GM19328 (cell line): ENCODE data around the gene SEPHS1.
"Not testable (repeated sequence)": the region's sequence is repeated elsewhere in the genome, so short reads cannot be mapped to it uniquely, and the experiment has no call there.

Experiments used
- ATAC-seq: cut with Tn5 transposase; IDR thresholded peaks from one replicate; pipeline ENCODE4 v1.9.1; 2021; ENCODE audit warnings: mild to moderate bottlenecking, moderate library complexity; ENCODE audit not compliant: unreplicated experiment

The SEPHS1 gene

DNA sequence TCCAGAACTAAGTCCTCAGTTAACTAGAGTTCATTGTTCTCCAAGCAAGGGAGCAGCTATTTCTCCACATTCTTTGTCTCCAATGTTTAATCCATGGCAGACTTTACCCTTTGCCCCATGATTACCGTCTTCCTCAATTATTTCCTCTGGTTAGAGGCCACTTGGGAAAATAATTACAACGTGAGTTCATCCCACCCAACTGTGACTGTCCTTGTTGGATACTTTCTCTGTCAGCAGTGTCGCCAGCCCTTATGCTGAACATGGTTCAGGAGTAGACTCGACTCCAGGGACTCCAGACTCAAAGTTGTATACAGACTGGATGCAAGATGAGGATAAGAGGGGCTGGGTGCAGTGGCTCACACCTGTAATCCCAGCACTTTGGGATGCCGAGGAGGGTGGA, 17.1 kb upstream of the SEPHS1 start:
- no peak for ATAC-seq

DNA sequence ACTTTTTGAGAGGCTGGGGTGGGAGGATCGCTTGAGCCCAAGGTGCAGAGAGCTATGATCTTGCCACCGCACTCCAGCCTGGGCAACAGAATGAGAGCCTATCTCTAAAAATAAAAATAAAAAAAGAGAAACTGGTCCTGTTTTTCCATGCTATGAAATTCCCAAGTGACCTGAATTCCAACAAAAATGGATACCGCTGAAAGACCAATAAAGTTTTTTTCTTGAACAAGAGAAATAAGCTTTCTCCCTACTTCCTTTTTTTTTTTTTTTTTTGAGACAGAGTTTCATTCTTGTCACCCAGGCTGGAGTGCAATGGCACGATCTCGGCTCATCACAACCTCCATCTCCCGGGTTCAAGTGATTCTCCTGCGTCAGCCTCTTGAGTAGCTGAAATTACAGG, 12.5 kb upstream of the SEPHS1 start:
- no peak for ATAC-seq

DNA sequence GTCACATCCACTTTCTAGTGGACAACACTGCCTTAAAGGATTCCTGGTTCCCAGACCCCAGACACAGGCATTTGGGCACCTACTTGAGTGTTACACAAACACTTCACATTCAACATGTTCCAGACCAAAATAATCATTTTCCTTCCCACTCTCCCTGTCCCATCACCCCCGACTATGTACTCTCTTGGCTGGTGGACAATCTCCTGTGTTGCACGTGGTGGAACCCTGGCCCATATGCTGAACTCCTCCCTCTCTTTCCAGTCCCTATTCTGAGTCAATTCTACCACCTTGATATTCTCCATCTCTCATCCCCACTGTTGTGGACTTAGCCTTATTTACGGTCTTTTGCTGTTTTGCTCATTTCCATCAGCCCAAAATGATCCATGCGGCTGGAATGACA, 8.3 kb upstream of the SEPHS1 start:
- ATAC-seq, result no peak

DNA sequence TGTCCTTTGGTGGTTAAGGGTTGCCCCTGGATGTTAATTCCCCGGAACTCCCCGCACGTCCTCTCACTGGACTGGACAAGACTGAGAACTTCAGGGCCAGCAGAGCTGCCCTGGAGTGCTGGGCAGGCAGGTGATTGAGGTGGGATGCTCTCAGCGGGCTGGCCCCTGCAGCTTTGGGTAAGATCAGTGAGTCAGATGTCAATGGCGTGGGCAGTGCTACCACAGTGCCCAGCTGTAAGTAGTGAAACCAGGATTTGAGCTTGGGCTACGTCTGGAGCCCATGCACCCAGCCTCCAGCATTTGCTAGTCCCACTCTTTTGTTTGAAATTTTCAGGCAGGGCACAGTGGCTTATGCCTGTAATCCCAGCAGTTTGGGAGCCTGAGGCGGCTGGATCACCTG, 6.7 kb upstream of the SEPHS1 start:
- ATAC-seq, result no peak

DNA sequence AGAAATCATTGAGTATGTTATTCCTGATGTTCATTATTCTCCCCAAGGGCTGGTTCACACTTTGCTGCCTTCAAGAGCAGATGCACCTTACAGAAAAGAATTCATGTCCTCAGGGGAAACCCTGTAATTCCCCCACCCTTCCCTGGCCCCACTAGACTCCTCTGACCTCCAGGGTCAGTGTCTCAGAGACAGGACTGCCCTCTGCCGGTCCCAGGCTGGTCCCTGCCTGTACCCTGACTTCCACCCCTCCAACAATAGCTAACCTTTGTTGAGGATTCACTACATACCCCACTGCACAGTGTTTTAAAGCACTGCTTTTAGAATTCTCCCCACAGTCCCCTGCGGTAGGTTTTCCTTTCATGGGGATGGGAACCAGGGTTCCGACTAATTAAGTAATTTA, 4.4 kb upstream of the SEPHS1 start:
- ATAC-seq, result no peak

DNA sequence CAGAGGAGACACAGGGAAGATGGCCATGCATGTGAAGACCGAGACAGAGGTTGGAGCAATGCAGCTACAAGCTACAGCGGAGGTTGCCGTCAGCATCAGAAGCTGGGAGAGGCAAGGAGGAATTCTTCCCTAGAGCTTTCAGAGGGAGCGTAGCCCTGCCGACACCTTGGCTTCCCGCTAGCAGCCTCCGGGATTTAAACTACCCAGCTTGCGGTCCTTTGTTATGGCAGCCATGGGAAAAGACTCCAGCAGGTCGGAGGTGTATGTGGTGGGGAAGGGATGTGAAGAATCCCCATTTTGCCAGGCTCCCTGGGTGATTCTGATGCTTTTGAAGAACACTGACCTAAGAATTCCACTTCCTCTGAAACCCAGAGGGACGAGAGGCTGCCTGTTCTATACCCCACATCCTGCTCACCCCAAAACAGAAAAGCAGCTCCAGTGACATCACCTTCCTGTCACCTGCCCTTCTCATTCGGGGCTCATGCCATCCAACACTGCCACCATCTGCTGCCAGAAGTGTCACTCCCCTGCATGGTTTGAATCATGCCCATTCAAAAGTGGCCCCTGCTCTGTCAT, 3.3 kb upstream of the SEPHS1 start:
- ATAC-seq, result no peak

DNA sequence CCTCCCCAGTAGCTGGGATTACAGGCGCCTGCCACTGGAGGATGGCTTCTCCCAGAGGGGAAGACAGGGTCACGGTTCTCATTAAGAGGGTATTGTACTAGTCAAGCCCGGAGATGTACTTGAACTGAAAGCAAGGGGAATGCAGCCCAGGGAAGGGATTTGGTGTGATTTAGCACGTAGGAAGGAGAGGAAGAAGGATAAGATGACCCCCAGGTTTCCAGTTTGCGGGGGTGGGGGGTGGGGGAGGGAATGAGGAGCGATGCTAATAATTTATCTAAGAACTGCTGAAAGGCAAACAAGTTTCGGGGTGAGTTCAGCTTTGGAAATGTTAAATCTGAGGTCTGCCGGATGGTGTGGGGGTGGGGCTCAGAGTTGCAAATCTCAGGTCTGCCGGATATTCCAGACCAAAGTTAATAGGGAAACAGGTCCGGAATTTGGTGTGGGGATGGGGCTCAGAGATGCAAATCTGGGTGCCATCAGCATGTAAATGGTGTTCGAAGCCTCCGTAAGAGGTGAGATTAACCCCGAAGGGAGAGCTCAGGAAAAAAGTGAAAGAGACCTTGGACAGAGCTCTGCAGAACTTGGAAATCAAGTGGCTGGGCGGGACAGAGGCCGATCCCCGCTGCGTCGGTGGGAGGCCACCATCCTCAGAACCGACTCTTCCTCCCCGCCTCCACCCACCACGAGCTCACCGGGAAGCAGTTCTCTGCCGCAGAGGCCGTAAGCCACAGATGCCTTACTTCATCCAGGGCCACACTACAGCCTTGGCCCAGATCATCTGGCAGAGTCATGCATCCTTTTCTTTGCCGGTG, 1.6 kb upstream of the SEPHS1 start:
- no peak for ATAC-seq

DNA sequence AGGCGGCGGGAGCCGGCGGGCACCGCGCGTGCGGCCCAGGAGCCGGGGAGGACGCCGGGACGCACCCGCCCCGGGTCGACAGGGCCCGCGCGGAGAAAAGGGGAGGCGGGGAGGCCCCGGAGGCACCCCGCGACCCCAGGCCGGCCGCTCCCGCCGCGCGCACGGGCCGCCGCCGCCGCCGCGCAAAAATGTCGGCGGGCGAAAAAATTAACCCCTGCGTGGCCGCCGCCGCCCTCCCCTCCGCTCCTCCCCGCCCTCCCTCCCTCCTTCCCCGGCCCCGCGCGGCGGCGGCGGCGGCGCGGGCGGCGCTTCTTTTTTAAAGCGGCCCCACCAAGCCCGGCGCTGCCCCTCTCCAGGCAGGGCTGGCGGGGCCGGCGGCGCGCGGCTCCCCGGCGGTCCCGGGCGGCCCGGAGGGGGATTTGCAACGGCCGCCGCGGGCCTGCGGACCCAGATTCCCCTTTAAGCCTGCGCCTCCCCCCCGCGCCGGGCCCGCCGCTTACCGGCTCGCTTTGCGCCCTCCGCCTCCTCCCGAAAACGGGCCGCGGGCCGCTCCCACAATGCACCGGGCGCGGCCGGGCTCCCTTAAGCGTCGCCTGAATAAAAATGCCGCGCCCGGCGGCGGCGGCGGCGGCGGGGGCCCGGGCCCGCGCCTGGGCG, 465 bp downstream of the SEPHS1 start:
- ATAC-seq, result peak; percentile 57

DNA sequence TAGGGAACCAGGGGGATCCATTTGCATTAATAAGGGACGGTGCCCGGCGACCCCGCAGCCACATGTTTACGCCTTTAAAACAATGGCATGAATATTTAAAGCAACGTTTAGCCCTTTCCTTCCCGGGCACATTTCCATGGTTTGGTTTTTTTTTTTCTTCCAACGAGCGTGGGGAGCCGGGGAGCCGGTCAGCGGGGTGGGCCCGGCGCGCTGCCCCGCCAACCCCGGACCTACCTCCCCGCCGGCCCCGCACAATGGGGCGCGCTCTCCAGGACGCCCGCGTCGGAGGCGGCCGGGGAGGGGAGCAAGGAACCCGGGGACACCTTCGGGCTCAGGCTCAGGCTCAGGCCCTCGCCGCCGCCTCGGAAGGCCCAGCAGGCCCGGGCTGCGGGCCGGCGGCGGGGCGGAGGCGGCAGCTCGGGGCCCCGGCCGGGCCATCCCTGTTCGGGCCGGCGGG, 1.0 kb downstream of the SEPHS1 start:
- ATAC-seq, result peak; percentile 30

DNA sequence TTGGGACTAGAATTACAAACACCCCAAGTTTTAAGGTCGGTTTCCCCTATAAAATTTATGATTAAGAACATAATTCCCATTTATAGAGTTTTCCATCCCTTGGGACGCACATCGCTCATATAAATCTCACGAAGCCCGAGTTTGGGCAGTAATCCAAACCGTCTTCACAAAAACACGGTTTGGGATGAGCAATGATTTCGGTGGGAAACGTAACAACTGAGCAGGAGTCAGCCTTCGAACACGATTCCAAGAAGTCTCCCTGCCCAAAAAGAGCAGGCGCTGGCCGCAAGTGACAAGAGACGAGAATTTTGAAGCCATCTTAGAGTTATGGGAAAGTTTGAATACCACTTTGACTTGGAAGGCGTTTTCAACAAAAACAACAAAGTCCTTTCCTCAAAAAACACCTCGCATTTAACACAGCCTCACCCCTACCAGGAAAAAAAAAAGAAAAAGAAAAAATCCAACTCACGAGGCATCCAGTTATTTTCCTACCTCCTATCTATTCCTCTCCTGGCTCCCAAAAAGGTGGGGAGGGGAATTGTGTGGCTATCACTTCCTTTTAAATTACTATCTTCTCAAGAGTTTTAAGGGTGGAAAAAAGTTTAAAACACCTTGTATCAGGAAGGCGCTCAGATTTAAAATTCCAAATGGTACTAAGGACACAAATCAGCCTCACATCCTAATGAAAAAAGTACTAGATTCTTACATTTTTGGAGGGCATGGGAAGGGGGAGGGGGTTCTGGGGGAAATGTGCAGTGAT, 1.6 kb downstream of the SEPHS1 start:
- ATAC-seq, result no peak

DNA sequence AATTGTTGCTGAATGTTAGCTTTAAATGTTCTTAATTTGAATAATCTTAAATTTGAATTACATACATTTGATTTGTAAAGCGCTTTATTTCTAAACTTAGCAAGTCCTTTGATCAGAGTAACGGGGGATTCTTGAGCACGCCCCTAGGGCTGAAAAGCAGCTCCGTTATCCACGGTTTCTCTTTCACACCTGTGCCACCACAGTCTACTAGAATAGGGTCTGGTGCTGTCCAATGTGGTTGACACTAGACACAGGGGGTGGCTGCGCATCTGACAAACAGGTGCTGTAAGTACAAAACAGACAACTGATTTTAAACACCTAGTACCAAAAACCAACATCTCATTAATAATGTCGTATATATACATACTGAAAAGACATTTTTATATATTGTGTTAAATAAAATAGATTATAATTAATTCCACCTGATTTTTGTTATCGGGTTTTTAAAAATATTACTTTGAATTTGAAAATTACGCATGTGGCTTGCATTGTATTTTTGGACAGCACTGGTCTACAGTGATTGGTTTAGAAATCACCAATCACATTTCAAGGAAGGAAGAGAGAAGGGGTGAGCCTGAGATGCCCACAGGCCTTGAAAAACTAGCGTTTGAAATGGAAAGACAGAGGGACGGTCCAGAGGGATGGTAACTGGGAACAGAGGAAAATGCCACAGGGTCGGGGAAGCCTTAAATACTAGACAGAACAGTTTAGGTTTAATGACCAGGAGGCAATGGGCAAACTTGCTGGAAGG, 7.3 kb downstream of the SEPHS1 start:
- ATAC-seq, result peak; percentile 89

DNA sequence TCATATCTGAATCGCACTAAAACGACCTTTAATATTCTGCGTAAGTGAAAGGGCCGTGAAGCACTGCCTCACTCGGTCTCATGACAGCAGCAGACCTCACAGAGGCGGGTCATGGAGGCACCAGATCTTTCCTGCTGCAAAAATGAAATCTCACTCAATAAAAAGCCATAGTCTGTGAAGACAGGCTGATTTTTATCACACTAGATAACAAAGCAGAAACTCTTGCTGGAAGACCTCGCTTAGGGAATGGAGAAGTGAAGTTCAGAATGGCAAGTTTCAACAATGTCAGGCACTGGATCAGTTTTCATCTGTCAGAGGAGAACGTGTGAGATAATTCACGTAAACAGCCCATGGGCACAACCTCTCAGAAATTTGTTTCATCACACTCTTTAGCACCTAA, 8.0 kb downstream of the SEPHS1 start:
- ATAC-seq, result no peak

DNA sequence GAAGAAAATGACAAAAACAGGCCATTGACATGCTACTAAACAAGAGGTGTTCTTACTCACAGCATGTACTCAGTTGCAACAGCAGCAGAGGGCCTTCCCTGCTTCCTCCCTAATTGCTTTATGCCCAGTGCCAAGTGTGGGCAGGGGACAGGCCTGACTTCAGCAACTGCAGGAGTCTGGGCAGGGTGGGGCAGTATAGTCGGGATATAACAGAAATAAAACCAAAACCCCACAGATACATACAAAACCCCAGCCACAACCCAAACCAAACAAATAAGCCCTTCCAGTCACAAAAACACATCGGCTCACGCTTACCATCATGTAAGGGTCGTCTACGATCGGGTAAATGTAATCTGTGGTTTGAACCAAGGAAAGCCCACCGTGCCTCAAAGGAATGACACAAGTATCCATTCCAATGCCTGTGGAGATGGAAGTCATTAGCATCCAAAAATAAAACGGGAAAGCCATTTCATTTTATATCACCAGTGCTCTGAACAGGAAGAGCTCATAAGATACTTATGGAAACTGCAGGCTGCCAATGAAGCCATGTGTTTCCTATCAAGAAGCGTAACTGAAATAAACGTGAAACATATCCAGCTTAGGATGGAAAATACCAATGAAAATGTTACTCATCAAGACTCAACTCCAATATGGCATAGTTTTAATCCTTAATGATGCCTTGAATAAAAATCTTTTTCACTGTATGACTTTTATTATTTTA, 9.5 kb downstream of the SEPHS1 start:
- ATAC-seq, result no peak

DNA sequence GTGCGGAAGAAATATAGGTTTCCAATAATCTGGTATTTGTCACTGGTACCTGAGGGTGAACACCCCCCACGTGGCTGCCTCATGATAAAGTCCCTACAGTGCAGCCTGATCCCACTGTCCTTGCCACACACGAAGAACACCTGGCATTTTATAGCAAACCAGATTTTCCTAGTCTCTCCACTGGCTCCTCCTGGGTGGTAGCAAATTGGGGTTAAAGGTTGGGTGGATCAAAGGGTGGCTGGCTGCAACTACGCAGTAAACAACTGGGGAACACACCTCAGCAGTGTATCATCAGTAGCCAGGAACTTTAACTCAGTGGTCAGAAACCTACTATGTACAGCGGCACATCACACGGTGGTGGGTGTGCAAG, 10.3 kb downstream of the SEPHS1 start:
- no peak for ATAC-seq

DNA sequence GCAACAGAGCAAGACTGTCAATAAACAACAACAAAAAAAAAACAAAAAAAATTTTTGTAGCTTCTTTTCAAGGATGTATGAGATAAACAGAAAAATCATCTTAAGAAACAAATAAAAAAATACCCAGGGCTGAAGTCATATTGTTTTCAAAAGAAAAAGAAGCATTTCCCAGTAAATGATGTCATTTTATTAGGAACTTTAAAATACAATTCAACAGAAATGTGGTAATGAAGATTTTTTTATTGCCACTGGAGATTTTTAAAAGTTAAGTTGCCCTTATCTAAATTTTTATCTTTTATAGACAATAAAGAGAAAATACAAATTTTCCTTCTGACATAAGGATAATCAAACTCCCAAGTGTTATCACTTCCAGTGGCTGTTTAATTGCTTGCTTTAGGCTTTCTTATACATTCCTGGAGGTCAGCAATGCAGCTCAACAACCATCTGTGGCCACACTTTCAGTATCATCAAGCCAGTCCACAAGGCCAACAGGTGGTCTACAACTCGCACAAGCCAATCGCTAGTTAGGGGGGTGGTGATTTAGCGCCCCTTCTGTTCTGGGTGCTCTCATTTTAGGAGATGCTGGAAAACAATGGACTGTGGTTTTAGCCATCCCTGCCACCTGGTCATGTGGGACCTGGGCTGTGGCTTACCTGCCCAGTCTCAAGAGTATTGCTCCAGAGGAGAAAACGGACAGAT, 10.8 kb downstream of the SEPHS1 start:
- ATAC-seq, result no peak

DNA sequence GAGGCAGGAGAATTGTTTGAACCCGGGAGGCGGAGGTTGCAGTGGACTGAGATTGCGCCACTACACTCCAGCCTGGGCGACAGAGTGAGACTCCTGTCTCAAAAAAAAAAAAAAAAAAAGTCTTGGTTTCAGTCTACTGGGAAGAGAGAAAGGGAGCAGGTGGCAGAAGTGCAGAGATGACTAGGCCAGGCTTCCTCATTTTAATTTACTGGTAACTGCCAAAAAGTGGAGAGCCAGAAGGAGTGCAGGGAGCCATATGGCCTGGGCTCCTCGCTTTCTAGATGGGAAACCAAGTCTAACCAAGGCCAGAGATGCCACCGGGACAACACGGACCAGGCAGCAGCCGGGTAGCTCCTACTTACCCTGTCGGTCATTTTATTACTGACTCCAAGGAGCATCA, 12.2 kb downstream of the SEPHS1 start:
- ATAC-seq, result no peak

DNA sequence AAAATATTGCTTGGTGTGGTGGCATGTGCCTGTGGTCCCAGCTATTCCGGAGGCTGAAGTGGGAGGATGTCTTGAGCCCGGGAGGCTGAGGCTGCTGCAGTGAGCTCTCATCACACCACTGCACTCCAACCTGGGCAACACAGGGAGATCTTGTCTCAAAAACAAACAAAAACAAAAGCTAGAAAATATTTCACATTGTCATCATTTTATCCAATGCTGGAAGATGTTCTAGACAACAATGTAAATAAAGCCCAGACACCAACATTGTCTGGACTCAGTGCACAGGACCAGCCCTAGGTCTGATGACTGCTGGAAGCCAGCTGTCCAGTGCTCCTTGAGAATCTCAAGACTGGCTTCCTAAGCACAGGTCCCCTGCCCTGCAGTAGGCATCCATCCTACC, 13.5 kb downstream of the SEPHS1 start:
- ATAC-seq, result no peak

DNA sequence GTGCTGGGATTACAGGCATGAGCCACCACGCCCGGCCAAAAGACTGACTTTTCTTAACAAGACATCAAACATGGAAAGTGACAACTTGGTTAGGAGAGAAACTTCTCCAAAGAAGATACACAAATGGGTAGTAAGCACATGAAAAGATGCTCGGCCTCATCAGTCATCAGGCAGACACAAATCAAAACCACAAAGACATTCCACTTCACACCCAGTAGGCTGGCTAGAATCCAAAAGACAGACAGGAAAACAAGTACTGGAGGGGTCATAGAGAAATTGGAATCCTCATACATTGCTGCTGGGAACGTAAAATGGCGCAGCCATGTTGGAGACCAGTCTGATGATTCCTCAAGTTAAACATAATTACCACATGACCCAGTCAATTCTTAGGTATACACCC, 16.4 kb downstream of the SEPHS1 start:
- ATAC-seq, result no peak

DNA sequence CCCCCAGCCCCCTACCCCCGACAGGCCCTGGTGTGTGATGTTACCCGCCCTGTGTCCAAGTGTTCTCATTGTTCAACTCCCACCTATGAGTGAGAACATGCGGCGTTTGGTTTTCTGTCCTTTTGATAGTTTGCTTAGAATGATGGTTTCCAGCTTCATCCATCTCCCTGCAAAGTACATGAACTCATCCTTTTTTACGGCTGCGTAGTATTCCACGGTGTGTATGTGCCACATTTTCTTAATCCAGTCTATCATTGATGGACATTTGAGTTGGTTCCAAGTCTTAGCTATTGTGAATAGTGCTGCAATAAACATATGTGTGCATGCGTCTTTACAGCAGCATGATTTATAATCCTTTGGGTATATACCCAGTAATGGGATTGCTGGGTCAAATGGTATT, 17.1 kb downstream of the SEPHS1 start:
- ATAC-seq, result not testable (repeated sequence)

DNA sequence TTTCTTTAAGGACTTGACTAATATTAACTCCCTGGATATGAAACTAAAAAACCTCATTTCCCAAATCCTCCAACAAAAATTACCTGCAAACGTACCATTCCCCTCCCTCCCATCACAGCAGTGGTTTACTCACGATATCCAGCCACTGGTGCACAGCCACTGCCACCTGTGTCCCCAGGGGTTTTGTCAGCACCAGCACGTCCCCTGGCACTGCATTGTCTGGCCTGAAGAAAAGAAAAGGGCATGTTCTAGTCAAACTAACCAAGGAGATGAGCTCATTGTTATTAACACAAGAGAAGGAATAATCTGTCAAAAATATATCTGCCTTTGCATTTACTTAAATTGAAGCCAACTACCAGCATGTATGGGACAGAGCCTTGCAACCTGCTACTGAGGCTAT, 18.5 kb downstream of the SEPHS1 start:
- no peak for ATAC-seq
